SH-SY5Y (cell line): ENCODE results near the gene ADCY3.

Experiments
- GATA2 ChIP-seq: IDR thresholded peaks from 2 replicates; pipeline ENCODE4 v1.6.1; 2011; ENCODE audit warnings: mild to moderate bottlenecking, low read depth, low read length
- GATA3 ChIP-seq: IDR thresholded peaks from 2 replicates; pipeline ENCODE4 v1.6.1; 2011; ENCODE audit warnings: low read depth, mild to moderate bottlenecking, low read length, moderate library complexity

DNA sequence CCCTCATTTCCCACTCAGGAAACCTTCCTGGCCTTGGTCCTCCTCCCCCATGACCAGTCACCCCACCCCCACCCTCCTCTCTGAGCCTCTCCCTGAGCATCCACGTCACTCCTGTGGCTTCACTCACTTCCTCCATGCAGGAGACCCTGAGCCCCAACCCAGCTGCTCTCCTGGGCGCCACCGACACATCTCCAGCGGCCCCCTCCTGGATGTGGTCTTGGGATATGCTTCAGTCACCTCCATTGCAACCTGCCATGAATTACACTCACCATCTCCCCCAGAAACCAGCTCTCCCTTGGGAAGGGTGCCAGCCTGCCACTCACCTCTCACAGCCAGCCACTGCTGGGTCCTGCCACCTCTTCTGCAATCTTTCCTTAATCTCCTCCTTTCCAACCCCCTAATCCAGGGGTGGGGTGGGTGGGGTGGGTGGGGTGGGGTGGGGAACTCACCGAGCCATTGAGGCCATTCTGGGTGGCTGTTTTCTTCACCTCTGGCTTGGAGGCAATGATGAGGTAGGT is 82.0 kb downstream of the ADCY3 start:
- TF ChIP-seq GATA3 (no peak), GATA2 (no peak)
